ENCODE measurements around the gene ABCC4. TPM values are rescaled to one million over a fixed set of nuclear protein-coding genes. Genes with fewer than 3 reads are reported as not detected.
"Not testable (repeated sequence)": the region's sequence is repeated elsewhere in the genome, so short reads cannot be mapped to it uniquely, and the experiment has no call there.

The ABCC4 gene
- total RNA-seq, 5 donors from 2014 or later (not counting 1 experiment from before 2014, with no cell fraction given), result 8.9 to 12.5 (median 9.5) TPM

- H3K4me3 Mint-ChIP-seq, result no peak overlapping the region
- peaks cover 0 to 1% (median 0%) of the 10 kb centered on the region in 3 donors for H3K9me3 Mint-ChIP-seq
- no peaks in the 10 kb centered on the region for H3K4me1 Mint-ChIP-seq
- ChIA-PET CTCF (no interaction called here), POLR2A (no interaction called here)
- no peaks in the 10 kb centered on the region for H3K27me3 ChIP-seq (replicated peaks in 1 of 2; ENCODE audit: control insufficient read depth in 2 of 2, extremely low read depth in 1 of 2, insufficient read depth in 2 of 2, low read length in 1 of 2)
- H3K4me1 ChIP-seq (ENCODE audit: control insufficient read depth in 1 of 2, extremely low read depth in 1 of 2, insufficient read depth in 2 of 2, low read length in 2 of 2), result no peaks in the 10 kb centered on the region
- H3K9me3 ChIP-seq, result no peaks in the 10 kb centered on the region
- WGBS (ENCODE audit: insufficient coverage), result 98% methylated on average over 7 of the region's 7 CpGs
- H3K36me3 ChIP-seq (ENCODE audit: control insufficient read depth in 2 of 2, extremely low read depth in 1 of 2, insufficient read depth in 1 of 2, low read length in 1 of 2), result peaks cover 0 to 15% of the 10 kb centered on the region in 2 donors
- H3K27me3 Mint-ChIP-seq, result no peaks in the 10 kb centered on the region
- no peak overlapping the region for H3K27ac ChIP-seq (ENCODE audit: low read length)
- H3K36me3 Mint-ChIP-seq, result peaks cover 62% of the 10 kb centered on the region
- no peak overlapping the region for H3K4me3 ChIP-seq (ENCODE audit: control insufficient read depth in 1 of 2, extremely low read depth in 1 of 2, low read length in 1 of 2)
- no peak for DNase-seq
- no peak overlapping the region for H3K27ac Mint-ChIP-seq
- no peak for ATAC-seq (replicated peaks in 1 of 4)
These were observed 97.0 kb downstream of the ABCC4 start for GRCh38 chr13:95204231-95204765.

- H3K27me3 ChIP-seq (replicated peaks in 1 of 2; ENCODE audit: control insufficient read depth in 2 of 2, extremely low read depth in 1 of 2, insufficient read depth in 2 of 2, low read length in 1 of 2), result no peaks in the 10 kb centered on the region
- peaks cover 0 to 2% (median 0%) of the 10 kb centered on the region in 3 donors for H3K4me1 Mint-ChIP-seq
- ATAC-seq (replicated peaks in 1 of 4) (no peak), DNase-seq (no peak)
- no peak overlapping the region for H3K4me3 Mint-ChIP-seq
- ChIA-PET CTCF (interaction anchor here in 1 of 2 donors (0.7 kb wide), 1 partner anchor 278 kb away, joined by 6 read pairs; no protein-coding TSS in a partner anchor), POLR2A (no interaction called here)
- WGBS (ENCODE audit: insufficient coverage), result 89% methylated on average over 8 of the region's 12 CpGs
- no peaks in the 10 kb centered on the region for H3K27me3 Mint-ChIP-seq
- no peak overlapping the region for H3K27ac ChIP-seq (ENCODE audit: low read length)
- H3K9me3 ChIP-seq, result no peaks in the 10 kb centered on the region
- peaks cover 61% of the 10 kb centered on the region for H3K36me3 Mint-ChIP-seq
- no peaks in the 10 kb centered on the region for H3K4me1 ChIP-seq (ENCODE audit: control insufficient read depth in 1 of 2, extremely low read depth in 1 of 2, insufficient read depth in 2 of 2, low read length in 2 of 2)
- H3K9me3 Mint-ChIP-seq, result peaks cover 0 to 4% (median 0%) of the 10 kb centered on the region in 3 donors
- peaks cover 0 to 15% of the 10 kb centered on the region in 2 donors for H3K36me3 ChIP-seq (ENCODE audit: control insufficient read depth in 2 of 2, extremely low read depth in 1 of 2, insufficient read depth in 1 of 2, low read length in 1 of 2)
- H3K4me3 ChIP-seq (ENCODE audit: control insufficient read depth in 1 of 2, extremely low read depth in 1 of 2, low read length in 1 of 2), result no peak overlapping the region
- H3K27ac Mint-ChIP-seq, result no peak overlapping the region
These were observed 99.2 kb downstream of the ABCC4 start for GRCh38 chr13:95201814-95202651.

GRCh38 chr13:95200386-95200957, 100.8 kb downstream of the ABCC4 start:
- H3K4me3 ChIP-seq (ENCODE audit: control insufficient read depth in 1 of 2, extremely low read depth in 1 of 2, low read length in 1 of 2); H3K4me1 Mint-ChIP-seq; POLR2A ChIA-PET; CTCF ChIA-PET; ATAC-seq (replicated peaks in 1 of 4); H3K27me3 ChIP-seq (replicated peaks in 1 of 2; ENCODE audit: control insufficient read depth in 2 of 2, extremely low read depth in 1 of 2, insufficient read depth in 2 of 2, low read length in 1 of 2); H3K27ac Mint-ChIP-seq; DNase-seq; H3K4me3 Mint-ChIP-seq; H3K27ac ChIP-seq (ENCODE audit: low read length); H3K9me3 Mint-ChIP-seq; H3K36me3 ChIP-seq (ENCODE audit: control insufficient read depth in 2 of 2, extremely low read depth in 1 of 2, insufficient read depth in 1 of 2, low read length in 1 of 2); H3K4me1 ChIP-seq (ENCODE audit: control insufficient read depth in 1 of 2, extremely low read depth in 1 of 2, insufficient read depth in 2 of 2, low read length in 2 of 2); H3K9me3 ChIP-seq; H3K27me3 Mint-ChIP-seq: not testable (repeated sequence)
- H3K36me3 Mint-ChIP-seq, result peaks cover 53% of the 10 kb centered on the region
- WGBS (ENCODE audit: insufficient coverage), result 100% methylated on average over 2 of the region's 13 CpGs

GRCh38 chr13:95199896-95200295, 101.4 kb downstream of the ABCC4 start:
- Mint-ChIP-seq H3K36me3 (peaks cover 53% of the 10 kb centered on the region), H3K4me1 (peaks cover 0 to 4% (median 2%) of the 10 kb centered on the region in 3 donors), H3K9me3 (peaks cover 0 to 4% (median 0%) of the 10 kb centered on the region in 3 donors), H3K27ac (no peak overlapping the region), H3K4me3 (no peak overlapping the region), H3K27me3 (no peaks in the 10 kb centered on the region)
- Histone ChIP-seq H3K27me3 (replicated peaks in 1 of 2; ENCODE audit: control insufficient read depth in 2 of 2, extremely low read depth in 1 of 2, insufficient read depth in 2 of 2, low read length in 1 of 2) (no peaks in the 10 kb centered on the region), H3K36me3 (ENCODE audit: control insufficient read depth in 2 of 2, extremely low read depth in 1 of 2, insufficient read depth in 1 of 2, low read length in 1 of 2) (peaks cover 0 to 6% of the 10 kb centered on the region in 2 donors), H3K9me3 (no peaks in the 10 kb centered on the region), H3K4me3 (ENCODE audit: control insufficient read depth in 1 of 2, extremely low read depth in 1 of 2, low read length in 1 of 2) (no peak overlapping the region), H3K27ac (ENCODE audit: low read length) (no peak overlapping the region), H3K4me1 (ENCODE audit: control insufficient read depth in 1 of 2, extremely low read depth in 1 of 2, insufficient read depth in 2 of 2, low read length in 2 of 2) (no peaks in the 10 kb centered on the region)
- POLR2A ChIA-PET, result no interaction called here
- 100% methylated on average over 3 of the region's 4 CpGs for WGBS (ENCODE audit: insufficient coverage)
- CTCF ChIA-PET, result no interaction called here
- no peak for DNase-seq
- no peak for ATAC-seq (replicated peaks in 1 of 4)

- H3K9me3 ChIP-seq; H3K9me3 Mint-ChIP-seq; POLR2A ChIA-PET; H3K27me3 ChIP-seq (replicated peaks in 1 of 2; ENCODE audit: control insufficient read depth in 2 of 2, extremely low read depth in 1 of 2, insufficient read depth in 2 of 2, low read length in 1 of 2); CTCF ChIA-PET; H3K4me1 ChIP-seq (ENCODE audit: control insufficient read depth in 1 of 2, extremely low read depth in 1 of 2, insufficient read depth in 2 of 2, low read length in 2 of 2); H3K4me3 Mint-ChIP-seq; H3K27ac Mint-ChIP-seq; H3K27me3 Mint-ChIP-seq; ATAC-seq (replicated peaks in 1 of 4); DNase-seq; H3K4me3 ChIP-seq (ENCODE audit: control insufficient read depth in 1 of 2, extremely low read depth in 1 of 2, low read length in 1 of 2); H3K36me3 ChIP-seq (ENCODE audit: control insufficient read depth in 2 of 2, extremely low read depth in 1 of 2, insufficient read depth in 1 of 2, low read length in 1 of 2); H3K27ac ChIP-seq (ENCODE audit: low read length); H3K4me1 Mint-ChIP-seq: not testable (repeated sequence)
- WGBS (ENCODE audit: insufficient coverage), result no CpG with 5 or more reads among the region's 2 CpGs
- peaks cover 46% of the 10 kb centered on the region for H3K36me3 Mint-ChIP-seq
These were observed 102.6 kb downstream of the ABCC4 start for GRCh38 chr13:95198606-95199005.

- ChIA-PET POLR2A (no interaction called here), CTCF (no interaction called here)
- Mint-ChIP-seq H3K4me1 (peaks cover 0 to 4% (median 2%) of the 10 kb centered on the region in 3 donors), H3K9me3 (peaks cover 0 to 4% (median 0%) of the 10 kb centered on the region in 3 donors), H3K27me3 (no peaks in the 10 kb centered on the region), H3K36me3 (peaks cover 46% of the 10 kb centered on the region), H3K4me3 (no peak overlapping the region), H3K27ac (no peak overlapping the region)
- Histone ChIP-seq H3K4me3 (ENCODE audit: control insufficient read depth in 1 of 2, extremely low read depth in 1 of 2, low read length in 1 of 2) (no peak overlapping the region), H3K4me1 (ENCODE audit: control insufficient read depth in 1 of 2, extremely low read depth in 1 of 2, insufficient read depth in 2 of 2, low read length in 2 of 2) (no peaks in the 10 kb centered on the region), H3K27me3 (replicated peaks in 1 of 2; ENCODE audit: control insufficient read depth in 2 of 2, extremely low read depth in 1 of 2, insufficient read depth in 2 of 2, low read length in 1 of 2) (no peaks in the 10 kb centered on the region), H3K27ac (ENCODE audit: low read length) (no peak overlapping the region), H3K9me3 (no peaks in the 10 kb centered on the region), H3K36me3 (ENCODE audit: control insufficient read depth in 2 of 2, extremely low read depth in 1 of 2, insufficient read depth in 1 of 2, low read length in 1 of 2) (peaks cover 0 to 2% of the 10 kb centered on the region in 2 donors)
- DNase-seq, result no peak
- no peak for ATAC-seq (replicated peaks in 1 of 4)
- WGBS (ENCODE audit: insufficient coverage), result 83% methylated on average over 1 of the region's 4 CpGs
These were observed 103.7 kb downstream of the ABCC4 start for GRCh38 chr13:95197548-95197947.

All from T-cell (primary cell).